Middle frontal gyrus (tissue), 1 donor: ENCODE results near the gene GPC6.
A peak's percentile ranks its signal among the peaks of the same experiment; 100 is the strongest.
"Not testable (repeated sequence)": the region's sequence is repeated elsewhere in the genome, so short reads cannot be mapped to it uniquely, and the experiment has no call there.

Source experiments
- DNase-seq: peaks from one replicate; pipeline ENCODE4 v3.0.0-alpha.2; 2015; ENCODE audit warnings: low spot score; ENCODE audit errors: extremely low spot score

Gene GPC6

DNA sequence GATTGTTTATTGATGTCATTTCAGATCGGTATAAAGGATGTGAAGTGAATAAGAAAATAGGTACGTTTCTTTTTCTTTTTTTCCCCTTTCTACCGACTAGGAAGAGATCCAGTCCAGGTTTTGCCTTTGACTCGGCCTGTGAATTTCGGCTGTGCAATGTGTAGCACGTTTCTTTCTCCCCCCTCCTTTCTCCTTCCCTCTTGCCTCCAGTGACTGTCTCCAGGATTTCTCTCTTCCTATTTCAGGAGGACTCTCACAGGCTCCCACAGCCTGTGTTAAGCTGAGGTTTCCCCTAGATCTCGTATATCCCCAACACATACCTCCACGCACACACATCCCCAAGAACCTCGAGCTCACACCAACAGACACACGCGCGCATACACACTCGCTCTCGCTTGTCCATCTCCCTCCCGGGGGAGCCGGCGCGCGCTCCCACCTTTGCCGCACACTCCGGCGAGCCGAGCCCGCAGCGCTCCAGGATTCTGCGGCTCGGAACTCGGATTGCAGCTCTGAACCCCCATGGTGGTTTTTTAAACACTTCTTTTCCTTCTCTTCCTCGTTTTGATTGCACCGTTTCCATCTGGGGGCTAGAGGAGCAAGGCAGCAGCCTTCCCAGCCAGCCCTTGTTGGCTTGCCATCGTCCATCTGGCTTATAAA is at the start of gene GPC6:
Gene GPC6 (plus strand): TSS at position 185 of the 657 bp plus-strand sequence.
- no peak for DNase-seq

DNA sequence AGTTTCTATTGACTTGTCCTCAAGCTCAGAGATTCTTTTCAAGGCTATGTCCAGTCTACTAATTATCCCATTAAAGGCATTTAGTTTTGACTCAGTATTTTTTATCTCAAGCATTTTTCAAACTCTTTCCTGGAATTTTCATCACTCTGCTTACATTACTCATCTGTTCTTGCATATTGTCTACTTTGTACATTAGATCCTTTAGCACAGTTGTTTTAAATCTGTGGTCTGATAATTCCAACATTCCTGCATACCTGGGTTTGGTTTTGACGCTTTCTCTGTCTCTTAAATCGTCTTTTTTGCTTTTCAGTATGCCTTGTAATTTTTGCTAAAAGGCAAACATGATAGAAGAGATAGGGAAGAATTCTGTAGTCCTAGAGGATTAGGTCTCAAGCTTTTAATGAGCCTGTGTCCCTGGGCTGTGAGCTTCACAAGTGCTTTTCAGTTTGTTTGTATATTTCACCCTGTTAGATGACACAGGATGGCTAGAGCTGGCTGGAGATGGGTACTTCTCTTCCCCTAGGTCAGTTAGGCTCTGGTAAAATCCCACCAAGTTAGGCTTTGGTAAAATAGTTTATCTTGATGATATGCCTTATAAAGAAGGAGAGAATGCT is 46.1 kb upstream of the GPC6 start:
- DNase-seq: no peak

DNA sequence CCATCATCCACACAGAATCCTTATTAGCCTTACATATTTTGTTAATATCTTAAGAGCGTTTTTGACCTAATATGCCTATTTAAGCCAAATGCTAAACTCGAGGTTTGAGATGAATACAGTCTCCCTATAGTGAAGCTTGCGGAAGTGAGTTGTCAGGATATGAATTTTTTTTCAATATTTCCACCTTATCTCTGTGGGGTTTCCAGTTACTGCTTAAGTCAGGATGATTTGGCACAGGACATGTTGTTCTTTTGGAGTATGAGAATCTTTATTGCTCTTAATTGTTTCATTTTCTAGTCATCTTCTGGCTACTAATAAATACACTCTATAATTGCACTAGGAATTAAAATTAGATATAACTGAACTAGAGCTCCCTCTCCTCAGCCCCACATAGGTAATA is 44.2 kb upstream of the GPC6 start:
- no peak for DNase-seq

DNA sequence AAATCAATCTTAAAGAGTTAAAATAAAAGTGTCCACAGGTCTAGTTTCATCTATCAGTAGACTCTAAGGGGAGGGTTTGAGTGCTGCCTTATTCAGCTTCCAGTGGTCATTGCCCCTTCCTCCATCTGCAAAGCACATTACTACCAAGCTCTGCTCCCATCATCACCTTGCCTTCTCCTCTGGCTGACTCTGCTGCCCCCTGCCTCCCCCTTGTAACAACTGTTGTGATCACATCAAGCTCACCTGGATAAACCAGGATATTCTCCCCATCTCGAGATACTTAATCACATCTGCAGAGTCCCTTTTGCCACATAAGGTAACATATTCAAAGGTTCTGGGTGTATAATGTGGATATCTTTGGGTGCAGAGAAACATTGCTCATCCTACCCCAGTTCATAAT is 43.3 kb upstream of the GPC6 start:
- DNase-seq: no peak

DNA sequence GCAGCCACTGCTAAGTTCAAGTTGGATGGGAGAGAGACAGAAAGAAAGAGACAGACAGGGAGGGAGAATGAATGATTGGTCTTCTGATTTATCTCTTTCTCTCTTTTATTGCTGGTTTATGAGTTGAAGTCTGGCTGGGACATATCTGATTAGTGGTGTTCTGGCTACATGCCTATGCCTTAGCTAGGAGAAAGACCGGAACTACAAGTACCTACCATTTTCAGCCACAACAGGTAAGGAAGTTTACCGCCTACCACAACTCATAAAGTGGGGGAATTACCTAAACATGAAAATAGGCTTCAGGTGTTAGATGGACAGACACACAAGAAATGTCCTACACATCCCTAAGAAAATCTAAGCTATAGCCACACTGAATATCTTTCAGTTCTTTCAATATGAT is 36.6 kb upstream of the GPC6 start:
- no peak for DNase-seq

DNA sequence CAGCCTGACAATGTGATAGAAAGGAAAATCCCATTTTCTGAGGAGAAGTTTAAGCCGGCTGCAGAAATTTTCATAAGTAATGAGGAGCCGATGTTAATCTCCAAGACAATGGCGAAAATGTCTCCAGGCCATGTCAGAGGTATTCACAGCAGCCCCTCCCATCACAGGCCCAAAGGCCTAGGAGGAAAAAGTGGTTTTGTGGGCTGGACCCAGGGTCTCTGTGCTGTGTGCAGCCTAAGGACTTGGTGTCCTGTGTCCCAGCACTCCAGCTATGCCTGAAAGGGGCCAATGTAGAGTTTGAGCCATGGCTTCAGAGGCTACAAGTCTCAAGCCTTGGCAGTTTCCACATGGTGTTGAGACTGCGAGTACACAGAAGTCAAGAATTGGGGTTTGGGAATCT is 32.9 kb upstream of the GPC6 start:
- no peak for DNase-seq

DNA sequence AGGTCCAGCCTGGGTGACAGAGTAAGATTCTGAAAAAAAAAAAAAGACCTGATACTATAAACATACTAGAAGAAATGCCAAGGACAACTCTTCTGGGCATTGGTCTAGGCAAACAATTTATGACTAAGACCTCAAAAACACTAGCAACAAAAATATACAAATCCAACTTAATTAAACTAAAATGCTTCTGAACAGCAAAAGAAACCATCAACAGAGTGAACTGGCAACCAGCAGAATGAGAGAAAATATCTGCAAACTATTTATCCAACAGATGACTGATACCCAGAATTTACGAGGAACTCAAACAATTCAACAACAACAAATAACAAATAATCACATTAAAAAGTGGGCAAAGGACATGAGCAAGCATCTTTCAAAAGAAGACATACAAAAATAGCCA is 26.8 kb upstream of the GPC6 start:
- no peak for DNase-seq

DNA sequence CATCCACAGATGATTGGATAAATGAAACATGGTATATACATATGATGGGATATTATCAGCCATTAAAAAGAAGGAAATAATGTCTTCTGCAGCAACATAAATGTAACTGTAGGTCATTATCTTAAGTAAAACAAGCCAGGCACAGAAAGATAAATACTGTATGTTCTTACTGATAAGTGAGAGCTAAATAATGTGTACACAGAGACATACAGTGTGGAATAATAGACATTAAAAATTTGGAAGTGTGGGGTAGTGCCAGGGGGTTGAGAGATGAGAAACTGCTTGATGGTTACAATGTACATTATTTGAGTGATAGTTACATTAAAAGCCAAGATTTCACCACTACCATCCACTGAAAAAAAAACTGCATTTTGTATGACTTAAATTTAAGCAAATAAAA is 26.0 kb upstream of the GPC6 start:
- no peak for DNase-seq

DNA sequence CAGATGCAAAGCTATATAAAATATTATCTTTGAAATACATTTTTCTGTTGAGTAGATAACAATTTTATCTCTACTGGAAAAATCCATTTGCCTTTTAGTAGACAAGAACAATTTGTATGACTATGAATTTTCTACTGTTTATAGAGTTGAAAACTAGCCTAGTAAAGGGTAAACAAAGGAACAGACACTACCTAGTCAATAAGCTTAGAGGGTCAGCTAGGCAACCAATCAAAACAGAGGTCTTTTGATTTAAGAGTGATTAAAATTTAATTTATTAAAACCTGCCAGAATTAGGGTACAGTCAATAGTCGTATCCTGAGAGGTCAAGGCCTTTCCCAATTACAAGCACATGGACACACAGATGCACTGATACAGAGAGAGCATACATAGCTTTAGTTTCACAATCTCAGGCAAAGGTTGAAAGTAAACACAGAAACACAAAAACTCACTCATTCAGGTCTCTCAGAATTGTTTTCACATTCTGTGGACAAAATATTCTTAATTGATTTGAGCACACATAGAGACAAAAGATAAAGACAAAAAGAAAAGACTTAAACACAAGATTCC is 24.5 kb upstream of the GPC6 start:
- no peak for DNase-seq

DNA sequence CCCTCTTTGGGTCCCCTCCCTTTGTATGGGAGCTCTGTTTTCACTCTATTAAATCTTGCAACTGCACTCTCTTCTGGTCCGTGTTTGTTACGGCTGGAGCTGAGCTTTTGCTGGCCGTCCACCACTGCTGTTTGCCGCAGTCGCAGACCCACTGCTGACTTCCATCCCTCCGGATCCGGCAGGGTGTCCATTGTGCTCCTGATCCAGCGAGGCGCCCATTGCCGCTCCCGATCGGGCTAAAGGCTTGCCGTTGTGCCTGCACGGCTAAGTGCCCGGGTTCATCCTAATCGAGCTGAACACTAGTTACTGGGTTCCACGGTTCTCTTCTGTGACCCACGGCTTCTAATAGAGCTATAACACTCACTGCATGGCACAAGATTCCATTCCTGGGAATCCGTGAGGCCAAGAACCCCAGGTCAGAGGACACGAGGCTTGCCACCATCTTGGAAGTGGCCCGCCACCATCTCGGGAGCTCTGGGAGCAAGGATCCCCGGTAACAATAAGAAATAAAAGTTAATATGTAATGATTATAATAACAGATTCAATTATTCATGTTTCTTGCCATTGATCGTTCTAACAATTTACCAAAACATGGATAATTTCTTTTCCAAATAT is 19.7 kb upstream of the GPC6 start:
- not testable (repeated sequence) for DNase-seq

DNA sequence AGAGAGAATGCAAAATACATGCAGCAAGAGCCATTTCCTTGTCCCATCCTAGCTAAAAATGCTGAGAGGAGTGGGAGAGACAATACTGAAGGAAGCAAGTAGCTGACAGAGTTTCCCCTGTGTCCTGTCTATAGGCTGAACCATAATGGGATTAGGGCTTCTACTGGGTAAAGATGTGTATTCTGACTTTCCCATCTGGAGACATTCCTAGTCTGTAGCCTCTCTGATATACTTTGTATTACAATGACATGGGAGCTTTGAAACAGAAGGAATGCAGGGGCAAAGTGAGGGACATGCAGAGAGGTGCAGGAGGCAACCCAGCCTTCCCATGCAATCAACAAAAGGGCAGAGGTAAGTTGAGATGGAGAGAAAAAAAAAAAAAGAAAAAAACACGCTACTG is 10.5 kb upstream of the GPC6 start:
- DNase-seq: no peak

DNA sequence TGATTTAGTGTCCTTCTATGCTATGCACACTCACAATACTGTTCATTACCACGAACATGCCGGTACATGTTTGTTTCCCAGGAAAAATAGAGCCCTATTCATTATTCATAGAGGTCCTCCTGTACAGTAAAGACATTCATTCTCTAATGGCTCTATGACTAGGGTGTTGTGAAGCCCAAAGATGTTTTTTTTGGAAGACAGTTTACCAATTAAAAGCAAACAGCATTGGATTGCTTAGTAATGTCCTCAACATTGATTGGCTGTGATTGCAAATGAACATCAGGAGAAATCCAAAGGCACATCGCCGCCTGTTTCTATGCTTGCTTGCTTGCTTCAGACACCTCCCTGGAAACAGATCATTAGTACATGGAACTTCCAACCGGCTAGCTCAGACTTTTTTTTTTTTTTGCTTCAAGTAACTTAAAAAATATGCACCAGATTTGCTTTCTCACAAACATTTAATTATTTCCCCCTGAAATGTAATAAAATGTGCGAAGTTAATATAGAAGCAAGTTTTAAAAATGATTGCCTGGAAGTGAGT is 8.8 kb upstream of the GPC6 start:
- DNase-seq: no peak

DNA sequence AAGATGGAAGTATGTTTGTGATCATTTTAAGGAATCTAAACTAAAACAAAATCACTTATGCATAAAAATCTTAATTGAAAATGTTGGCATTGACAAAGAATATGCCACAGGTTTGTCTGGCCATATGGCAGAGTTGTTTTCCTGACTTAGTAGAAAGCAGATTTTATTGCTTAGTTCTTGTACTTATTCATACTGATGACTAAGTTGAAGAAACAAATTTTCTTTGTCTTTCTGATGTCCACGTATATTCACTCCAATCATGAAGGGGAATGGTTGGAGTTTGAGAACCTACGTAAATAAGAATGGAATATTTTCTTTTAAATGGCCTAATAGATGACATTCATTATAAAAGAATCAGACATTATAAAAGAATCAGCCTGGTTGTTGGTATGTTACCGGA is 8.0 kb upstream of the GPC6 start:
- no peak for DNase-seq

DNA sequence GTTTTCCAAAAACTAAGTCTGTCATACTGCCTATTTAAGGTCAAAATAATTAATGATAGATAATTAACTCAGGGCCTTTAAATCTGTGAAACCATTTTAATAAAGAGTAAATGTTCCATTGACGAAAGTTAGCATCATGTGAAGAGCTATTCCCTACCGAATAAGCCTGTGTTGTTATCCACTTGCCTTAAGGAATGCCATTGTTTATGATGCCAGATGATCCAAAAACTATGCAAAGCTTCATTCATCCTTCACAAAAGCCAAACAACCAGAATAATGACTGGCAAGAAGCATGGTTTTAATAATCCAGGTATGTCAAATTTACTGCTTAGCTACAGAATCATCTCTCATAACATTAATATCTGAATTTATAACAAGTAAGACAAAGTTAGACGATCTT is 6.5 kb upstream of the GPC6 start:
- no peak for DNase-seq

DNA sequence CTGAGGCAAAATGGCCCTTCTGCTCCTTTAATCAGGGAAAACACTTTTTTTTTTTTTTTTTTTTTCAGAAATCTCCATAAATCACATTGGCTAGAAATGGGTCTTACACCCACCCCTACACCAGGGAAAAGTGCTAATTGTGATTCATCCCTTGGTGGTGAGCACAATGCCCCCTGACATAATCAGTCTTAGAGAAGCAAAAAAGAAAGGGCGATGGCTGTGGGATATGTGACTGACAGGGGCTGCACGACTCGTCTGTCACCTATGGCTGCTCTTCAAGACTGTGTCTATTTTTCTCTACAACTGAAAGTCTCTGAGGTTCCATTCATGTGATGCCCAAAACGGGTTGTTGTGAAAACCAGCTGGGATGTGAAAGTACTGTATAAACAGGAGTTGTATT is 3.6 kb upstream of the GPC6 start:
- no peak for DNase-seq

DNA sequence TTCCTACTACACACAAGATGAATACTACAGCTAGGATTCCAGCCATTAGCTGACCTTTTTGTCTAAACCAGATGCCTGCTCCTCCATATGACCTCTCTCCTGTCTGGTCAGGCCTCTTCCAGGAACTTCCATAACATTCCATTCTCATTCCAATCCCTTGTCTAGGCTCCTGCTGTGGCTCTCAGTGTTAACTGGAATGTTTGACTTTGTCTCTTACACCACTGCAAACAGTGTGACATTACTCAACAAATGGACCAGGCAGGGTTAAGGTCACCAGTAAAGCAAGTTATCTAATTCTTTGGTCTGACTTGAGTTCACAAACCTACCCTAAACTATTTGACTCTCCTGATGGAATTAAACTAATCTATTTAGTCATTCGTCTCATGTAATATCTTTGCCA is 2.1 kb upstream of the GPC6 start:
- DNase-seq: no peak

DNA sequence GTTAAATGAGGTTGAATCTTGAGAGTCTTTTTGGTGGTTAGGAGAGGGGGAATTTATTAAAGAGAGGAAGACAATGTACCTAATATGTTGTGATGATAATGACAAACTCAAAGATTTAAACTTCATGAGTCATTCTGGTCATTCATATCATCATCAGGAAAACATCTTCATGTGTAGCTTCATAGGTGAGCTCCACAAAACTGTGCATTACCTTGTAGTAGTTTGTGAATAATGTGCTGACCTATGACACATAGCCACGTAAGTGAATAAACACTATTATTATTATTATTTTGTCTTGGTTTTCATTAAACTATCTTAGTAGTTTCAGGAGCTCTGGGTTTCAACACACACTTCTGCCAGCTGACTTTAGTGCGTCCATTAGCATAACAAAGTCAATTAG is 997 bp upstream of the GPC6 start:
- no peak for DNase-seq

DNA sequence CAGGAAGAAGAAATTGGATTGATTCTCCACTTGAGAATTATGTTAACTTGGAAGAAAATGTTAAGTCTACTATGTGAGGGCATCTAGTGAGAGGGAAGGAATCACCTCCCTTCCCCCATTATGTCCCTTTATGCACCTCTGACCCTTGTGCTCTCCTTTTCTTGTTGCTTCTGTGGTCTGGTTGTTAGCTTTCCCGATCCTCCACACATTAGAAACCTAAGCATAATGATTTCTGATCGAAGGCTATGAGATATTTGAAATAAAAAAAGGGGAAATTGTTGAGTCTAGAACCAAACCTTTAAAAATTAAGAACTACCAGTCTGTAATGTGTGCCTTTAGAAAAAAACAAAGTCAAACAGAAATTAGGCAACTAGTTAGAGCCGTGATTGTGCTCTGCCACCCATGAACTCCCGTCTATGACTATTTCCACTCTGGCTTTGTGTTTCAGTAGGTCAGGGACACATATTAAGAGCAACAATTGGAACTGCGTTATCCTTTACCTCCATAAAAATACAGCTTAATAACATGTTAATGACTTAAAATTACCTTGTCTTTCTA is 463 bp upstream of the GPC6 start:
- DNase-seq: no peak

DNA sequence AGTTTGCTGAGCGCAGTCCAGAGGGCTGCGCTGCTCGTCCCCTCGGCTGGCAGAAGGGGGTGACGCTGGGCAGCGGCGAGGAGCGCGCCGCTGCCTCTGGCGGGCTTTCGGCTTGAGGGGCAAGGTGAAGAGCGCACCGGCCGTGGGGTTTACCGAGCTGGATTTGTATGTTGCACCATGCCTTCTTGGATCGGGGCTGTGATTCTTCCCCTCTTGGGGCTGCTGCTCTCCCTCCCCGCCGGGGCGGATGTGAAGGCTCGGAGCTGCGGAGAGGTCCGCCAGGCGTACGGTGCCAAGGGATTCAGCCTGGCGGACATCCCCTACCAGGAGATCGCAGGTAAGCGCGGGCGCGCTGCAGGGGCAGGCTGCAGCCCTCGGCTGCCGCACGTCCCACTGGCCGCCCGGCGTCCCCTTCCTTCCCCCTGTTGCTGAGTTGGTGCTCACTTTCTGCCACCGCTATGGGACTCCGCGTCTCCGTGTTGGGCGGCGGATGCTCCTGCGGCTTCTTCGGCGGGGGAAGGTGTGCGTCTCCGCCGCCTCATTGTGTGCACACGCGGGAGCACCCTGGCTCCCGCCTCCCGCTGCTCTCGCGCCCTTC is 772 bp downstream of the GPC6 start:
- DNase-seq: no peak

DNA sequence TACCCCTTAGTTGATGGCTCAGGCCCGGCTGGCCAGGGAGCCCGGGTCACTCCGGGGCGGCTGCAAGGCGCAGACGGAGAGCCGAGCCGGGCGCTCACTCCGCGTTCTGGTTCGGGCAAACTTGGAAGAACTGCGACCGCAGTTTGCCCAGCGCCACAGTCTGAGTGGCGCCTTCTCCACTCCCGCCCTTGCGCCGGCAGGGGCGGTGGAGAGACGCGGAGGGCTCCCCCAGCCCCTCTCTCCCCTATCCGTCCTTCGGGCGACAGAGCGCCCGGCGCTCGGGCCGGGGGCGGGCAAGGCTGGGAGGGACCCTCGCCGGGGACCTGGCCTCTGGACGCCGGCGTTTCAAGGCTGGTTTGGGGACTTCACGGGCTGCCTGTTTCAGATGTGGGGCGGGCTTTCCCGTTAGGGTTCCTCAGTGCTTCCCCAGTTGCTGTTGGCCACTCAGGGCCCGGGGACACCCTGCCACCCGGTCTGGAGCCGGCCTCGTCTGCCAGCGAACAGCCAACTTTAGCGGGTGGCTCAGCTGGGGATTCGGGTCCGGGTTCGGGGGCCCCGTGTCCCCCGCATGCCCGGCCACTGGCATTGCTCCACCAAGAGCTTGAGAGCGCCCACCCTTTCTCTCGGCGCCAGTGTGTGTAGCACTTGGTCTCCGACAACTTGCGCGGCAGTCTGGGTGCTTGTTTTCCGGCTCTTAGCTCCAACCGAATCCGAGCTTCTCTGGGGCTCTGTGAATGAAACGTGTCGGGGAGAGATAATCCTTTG is 1.5 kb downstream of the GPC6 start:
- peak; percentile 33 for DNase-seq

DNA sequence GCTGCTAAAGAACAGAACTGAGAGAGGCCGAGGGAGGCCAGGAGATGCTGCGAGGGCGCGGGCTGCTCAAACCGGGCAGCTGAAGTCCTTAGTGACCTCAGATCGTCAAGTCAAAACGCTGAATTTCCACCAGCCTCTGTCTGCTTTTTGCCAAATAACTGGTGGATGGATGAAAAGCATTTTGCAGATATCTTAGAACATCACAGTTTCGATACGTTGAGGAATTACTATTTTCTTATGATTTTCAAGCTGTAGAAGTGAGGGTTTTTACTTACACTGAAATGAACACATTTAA is 2.0 kb downstream of the GPC6 start:
- DNase-seq: no peak
